A549 treated with dexamethasone at 1 μM for 4 hours (cell line): Measurements from ENCODE around the gene RLN2. TPM values are rescaled to one million over a fixed set of nuclear protein-coding genes. Genes with fewer than 3 reads are reported as not detected.

Experiments used
- total RNA-seq: library from RNA; stranded (reverse); fragments of 200-300 nt; extraction: Qiagen RNA extraction; gene quantifications from 5 replicates; pipeline ENCODE4 v1.2.3, GENCODE V29; 2022

RLN2 gene
- total RNA-seq = 0.17 to 0.70 TPM (median 0.32 TPM) in 3 of 5 replicates, not detected in the others

GRCh38 chr9:5303840-5304795, at the start of gene RLN2:
Gene RLN2 (minus strand): TSS chr9:5304716. CDS start chr9:5304580, 136 bp downstream.

GRCh38 chr9:5338992-5339981, 34.8 kb upstream of the RLN2 start, which contains the start of gene RLN1:
Gene RLN1 (minus strand): TSS chr9:5339876. CDS start chr9:5339746, 130 bp downstream.

Other genes with a start within 250 kb of the RLN2 start
- gene INSL6, start 119.1 kb downstream of the RLN2 start, total RNA-seq = not detected in 5 replicates
- gene INSL4, start 73.3 kb downstream of the RLN2 start, total RNA-seq = 14.0 to 17.1 TPM (median 15.9 TPM) in 5 replicates
- gene RLN1, start 35.2 kb upstream of the RLN2 start, total RNA-seq = not detected in 5 replicates
- 20.4 to 27.8 TPM (median 21.8 TPM) in 5 replicates for gene PLGRKT, start 133.2 kb upstream of the RLN2 start, total RNA-seq
- gene CD274, start 145.8 kb upstream of the RLN2 start, total RNA-seq = 1.1 to 2.1 TPM (median 1.3 TPM) in 5 replicates
- 0.08 to 0.25 TPM (median 0.18 TPM) in 5 replicates for gene PDCD1LG2, start 205.8 kb upstream of the RLN2 start, total RNA-seq